Lower leg skin (tissue), 3 donors: ENCODE data around the gene TNFSF9.

Experiments
- CTCF ChIP-seq, 3 donors: fragments of 450-650 bp; IDR thresholded peaks; one replicate each; pipeline ENCODE4 v1.5.1; 2016; ENCODE audit warnings: antibody characterized with exemption in 3 of 3, mild to moderate bottlenecking in 3 of 3, moderate library complexity in 2 of 3
- POLR2A ChIP-seq, 2 donors: fragments of 450-650 bp; IDR thresholded peaks; one replicate each; pipeline ENCODE4 v1.6.1; 2016 to 2017; ENCODE audit warnings: antibody characterized with exemption in 2 of 2, mild to moderate bottlenecking in 1 of 2, moderate library complexity in 1 of 2

GRCh38 chr19:6533746-6534418 is 3.1 kb downstream of the TNFSF9 start:
- TF ChIP-seq POLR2A (IDR thresholded peaks at IDR 0.05) (no peak), CTCF (IDR thresholded peaks at IDR 0.05) (no peak)
